ENCODE results near the gene PPP1R36. TPM values are rescaled to one million over a fixed set of nuclear protein-coding genes. Genes with fewer than 3 reads are reported as not detected.

Gene PPP1R36
- total and polyA plus RNA-seq, 2 donors (not counting 1 experiment from before 2014, with no cell fraction given) = 0.87 to 1.3 TPM

- Histone ChIP-seq H3K27ac (ENCODE audit: insufficient read depth, low read length) (no peak overlapping the region), H3K9ac (ENCODE audit: insufficient read depth, low read length) (no peak overlapping the region), H4K20me1 (ENCODE audit: control insufficient read depth, extremely low read depth, insufficient read depth, low read length) (no peaks in the 10 kb centered on the region), H3K4me2 (ENCODE audit: extremely low read depth, insufficient read depth, low read length) (no peak overlapping the region), H3K27me3 (ENCODE audit: control insufficient read depth, insufficient read depth, low read length) (no peaks in the 10 kb centered on the region), H3K4me3 (replicated peaks in 1 of 4; ENCODE audit: control extremely low read depth in 1 of 4, insufficient read depth in 1 of 4, low read depth in 3 of 4, low read length in 4 of 4) (no peak overlapping the region), H3K79me2 (ENCODE audit: control insufficient read depth, insufficient read depth, low read length) (no peaks in the 10 kb centered on the region), H3K36me3 (ENCODE audit: control insufficient read depth, insufficient read depth, low read length) (no peaks in the 10 kb centered on the region), H3K9me3 (ENCODE audit: control insufficient read depth, insufficient read depth, low read depth, low read length) (no peaks in the 10 kb centered on the region), H2AFZ (ENCODE audit: low read length) (no peak overlapping the region), H3K4me1 (ENCODE audit: control insufficient read depth, extremely low read depth, insufficient read depth, low read length) (peaks cover 21% of the 10 kb centered on the region)
- TF ChIP-seq, protein P1, sequence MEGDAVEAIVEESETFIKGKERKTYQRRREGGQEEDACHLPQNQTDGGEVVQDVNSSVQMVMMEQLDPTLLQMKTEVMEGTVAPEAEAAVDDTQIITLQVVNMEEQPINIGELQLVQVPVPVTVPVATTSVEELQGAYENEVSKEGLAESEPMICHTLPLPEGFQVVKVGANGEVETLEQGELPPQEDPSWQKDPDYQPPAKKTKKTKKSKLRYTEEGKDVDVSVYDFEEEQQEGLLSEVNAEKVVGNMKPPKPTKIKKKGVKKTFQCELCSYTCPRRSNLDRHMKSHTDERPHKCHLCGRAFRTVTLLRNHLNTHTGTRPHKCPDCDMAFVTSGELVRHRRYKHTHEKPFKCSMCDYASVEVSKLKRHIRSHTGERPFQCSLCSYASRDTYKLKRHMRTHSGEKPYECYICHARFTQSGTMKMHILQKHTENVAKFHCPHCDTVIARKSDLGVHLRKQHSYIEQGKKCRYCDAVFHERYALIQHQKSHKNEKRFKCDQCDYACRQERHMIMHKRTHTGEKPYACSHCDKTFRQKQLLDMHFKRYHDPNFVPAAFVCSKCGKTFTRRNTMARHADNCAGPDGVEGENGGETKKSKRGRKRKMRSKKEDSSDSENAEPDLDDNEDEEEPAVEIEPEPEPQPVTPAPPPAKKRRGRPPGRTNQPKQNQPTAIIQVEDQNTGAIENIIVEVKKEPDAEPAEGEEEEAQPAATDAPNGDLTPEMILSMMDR (conservative IDR thresholded peaks at IDR 0.05 in 1 of 2, IDR thresholded peaks at IDR 0.05 in 1 of 2; ENCODE audit: low read depth in 1 of 2, low read length in 2 of 2) = no peak
- TF ChIP-seq EZH2 (IDR thresholded peaks at IDR 0.05; ENCODE audit: low read length, missing control alignments) = no peak
- no peak for DNase-seq (ENCODE audit: low read depth in 2 of 2)
These were observed 60.4 kb downstream of the PPP1R36 start for GRCh38 chr14:64610049-64610746.

GRCh38 chr14:64611358-64612020 lies 61.7 kb downstream of the PPP1R36 start:
- DNase-seq (ENCODE audit: low read depth in 2 of 2) = peak in 1 of 2 donors; percentile 63
- H3K9ac ChIP-seq (ENCODE audit: insufficient read depth, low read length) = no peak overlapping the region

GRCh38 chr14:64612021-64612380 lies 62.2 kb downstream of the PPP1R36 start:
- no peaks in the 10 kb centered on the region for H3K79me2 ChIP-seq (ENCODE audit: control insufficient read depth, insufficient read depth, low read length)
- H3K4me1 ChIP-seq (ENCODE audit: control insufficient read depth, extremely low read depth, insufficient read depth, low read length) = peaks cover 21% of the 10 kb centered on the region
- H3K9ac ChIP-seq (ENCODE audit: insufficient read depth, low read length) = no peak overlapping the region
- H3K4me3 ChIP-seq (replicated peaks in 1 of 4; ENCODE audit: control extremely low read depth in 1 of 4, insufficient read depth in 1 of 4, low read depth in 3 of 4, low read length in 4 of 4) = no peak overlapping the region
- peak in 1 of 2 donors; percentile 93 for DNase-seq (ENCODE audit: low read depth in 2 of 2)
- H3K36me3 ChIP-seq (ENCODE audit: control insufficient read depth, insufficient read depth, low read length) = no peaks in the 10 kb centered on the region
- no peaks in the 10 kb centered on the region for H3K27me3 ChIP-seq (ENCODE audit: control insufficient read depth, insufficient read depth, low read length)
- H3K9me3 ChIP-seq (ENCODE audit: control insufficient read depth, insufficient read depth, low read depth, low read length) = no peaks in the 10 kb centered on the region
- TF ChIP-seq, protein P1 (conservative IDR thresholded peaks at IDR 0.05 in 1 of 2, IDR thresholded peaks at IDR 0.05 in 1 of 2; ENCODE audit: low read depth in 1 of 2, low read length in 2 of 2) = no peak
- no peak for TF ChIP-seq EZH2 (IDR thresholded peaks at IDR 0.05; ENCODE audit: low read length, missing control alignments)
- peak overlapping the region; percentile 33 for H2AFZ ChIP-seq (ENCODE audit: low read length)
- peak overlapping the region; percentile 72 for H3K4me2 ChIP-seq (ENCODE audit: extremely low read depth, insufficient read depth, low read length)
- H3K27ac ChIP-seq (ENCODE audit: insufficient read depth, low read length) = peak overlapping the region; percentile 83
- no peaks in the 10 kb centered on the region for H4K20me1 ChIP-seq (ENCODE audit: control insufficient read depth, extremely low read depth, insufficient read depth, low read length)

More at GRCh38 chr14:64611358-64612020, 61.7 kb downstream of the PPP1R36 start:
- Histone ChIP-seq H3K4me1 (ENCODE audit: control insufficient read depth, extremely low read depth, insufficient read depth, low read length) (peaks cover 21% of the 10 kb centered on the region), H2AFZ (ENCODE audit: low read length) (peak overlapping the region; percentile 33), H4K20me1 (ENCODE audit: control insufficient read depth, extremely low read depth, insufficient read depth, low read length) (no peaks in the 10 kb centered on the region), H3K36me3 (ENCODE audit: control insufficient read depth, insufficient read depth, low read length) (no peaks in the 10 kb centered on the region), H3K9me3 (ENCODE audit: control insufficient read depth, insufficient read depth, low read depth, low read length) (no peaks in the 10 kb centered on the region), H3K27ac (ENCODE audit: insufficient read depth, low read length) (peak overlapping the region; percentile 83), H3K79me2 (ENCODE audit: control insufficient read depth, insufficient read depth, low read length) (no peaks in the 10 kb centered on the region), H3K4me2 (ENCODE audit: extremely low read depth, insufficient read depth, low read length) (peak overlapping the region; percentile 72), H3K4me3 (replicated peaks in 1 of 4; ENCODE audit: control extremely low read depth in 1 of 4, insufficient read depth in 1 of 4, low read depth in 3 of 4, low read length in 4 of 4) (no peak overlapping the region), H3K27me3 (ENCODE audit: control insufficient read depth, insufficient read depth, low read length) (no peaks in the 10 kb centered on the region)
- no peak for TF ChIP-seq EZH2 (IDR thresholded peaks at IDR 0.05; ENCODE audit: low read length, missing control alignments)
- TF ChIP-seq, protein P1 (conservative IDR thresholded peaks at IDR 0.05 in 1 of 2, IDR thresholded peaks at IDR 0.05 in 1 of 2; ENCODE audit: low read depth in 1 of 2, low read length in 2 of 2) = no peak

Measured in fibroblast of lung (primary cell).